ENCODE data around the gene TSPAN13.
A peak's percentile ranks its signal among the peaks of the same experiment; 100 is the strongest.

TSPAN13 gene

GRCh38 chr7:16812542-16813231, 59.1 kb downstream of the TSPAN13 start:
- no peak for DNase-seq

DNA sequence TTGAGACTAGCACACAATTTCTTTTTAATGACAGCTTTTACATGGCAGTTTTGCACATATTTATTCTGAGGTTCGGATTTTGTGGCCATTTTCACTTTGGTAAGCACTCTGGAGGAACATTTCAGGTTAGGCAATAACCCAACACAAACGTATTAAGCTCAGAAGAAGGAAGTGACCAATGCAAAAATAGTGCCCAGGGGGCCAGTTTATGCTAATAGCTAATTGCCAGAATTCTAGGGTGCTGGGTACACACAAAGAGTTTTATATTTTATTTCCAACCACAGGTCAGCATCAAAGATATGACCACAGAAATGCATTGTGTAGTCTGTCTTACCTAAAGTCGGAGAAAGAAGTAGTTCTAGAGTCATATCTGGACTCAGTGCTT, 59.7 kb downstream of the TSPAN13 start:
- no peak for DNase-seq

DNA sequence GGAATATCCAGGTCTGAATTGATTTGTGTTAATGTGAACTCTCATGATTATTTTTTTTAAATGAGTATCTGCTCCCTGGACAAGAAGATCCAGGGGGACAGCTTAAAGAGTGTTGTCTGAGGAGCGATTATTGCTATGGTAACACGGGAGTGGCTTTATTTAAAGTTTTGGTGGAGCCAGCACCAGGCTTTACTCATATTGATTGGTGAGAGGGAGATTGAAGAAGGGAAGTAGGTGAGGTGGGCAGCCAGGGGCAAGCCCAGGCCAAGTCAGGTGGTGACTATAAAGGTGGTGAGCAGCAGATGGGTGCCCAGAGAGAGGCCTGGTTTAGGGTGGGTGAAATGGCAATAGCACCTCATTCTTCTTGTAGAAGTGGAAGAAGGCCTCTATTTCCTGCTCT, 61.4 kb downstream of the TSPAN13 start:
- DNase-seq = no peak

GRCh38 chr7:16816824-16817223, 63.3 kb downstream of the TSPAN13 start:
- DNase-seq = peak in 5 of 58 donors; percentile 2 to 62 (median 16)

DNA sequence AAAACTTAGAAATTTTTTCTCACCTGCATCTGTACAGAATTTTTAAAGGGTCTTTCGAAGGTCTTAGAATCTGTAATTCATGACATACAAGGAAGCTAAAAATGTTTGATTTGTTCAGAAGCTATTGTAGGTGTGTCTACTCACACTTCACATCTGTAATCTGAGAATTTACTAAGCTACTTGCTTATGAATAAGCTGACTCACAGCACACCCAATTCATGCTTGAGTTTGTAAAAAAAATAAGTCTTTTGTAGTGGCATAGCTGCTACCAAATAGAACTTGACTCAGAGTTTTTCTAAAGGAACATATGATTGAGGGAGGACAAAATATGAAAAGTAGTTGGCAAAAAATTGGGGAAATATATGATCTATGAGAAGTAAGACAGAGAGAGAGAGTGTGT, 64.0 kb downstream of the TSPAN13 start:
- DNase-seq = no peak

GRCh38 chr7:16818732-16819131, 65.2 kb downstream of the TSPAN13 start:
- no peak for DNase-seq

DNA sequence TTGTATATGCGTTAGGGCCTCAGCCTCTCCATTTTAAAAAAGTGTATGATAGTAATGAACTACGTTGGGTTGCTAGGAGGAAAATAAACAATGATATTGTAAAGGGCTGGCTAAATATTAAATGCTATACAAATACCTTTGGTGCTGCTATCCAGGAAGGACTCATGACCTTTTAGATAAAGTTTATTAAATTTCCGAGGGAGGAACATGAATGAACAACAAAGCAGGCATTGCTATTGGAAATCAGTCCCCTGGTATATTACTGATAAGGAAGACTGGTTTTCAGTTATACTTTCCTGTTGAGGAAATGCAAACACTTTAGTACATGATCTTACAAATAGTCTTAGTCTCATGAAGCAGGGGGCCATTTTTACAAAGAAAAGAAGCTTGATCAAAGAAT, 68.5 kb downstream of the TSPAN13 start:
- DNase-seq = no peak

DNA sequence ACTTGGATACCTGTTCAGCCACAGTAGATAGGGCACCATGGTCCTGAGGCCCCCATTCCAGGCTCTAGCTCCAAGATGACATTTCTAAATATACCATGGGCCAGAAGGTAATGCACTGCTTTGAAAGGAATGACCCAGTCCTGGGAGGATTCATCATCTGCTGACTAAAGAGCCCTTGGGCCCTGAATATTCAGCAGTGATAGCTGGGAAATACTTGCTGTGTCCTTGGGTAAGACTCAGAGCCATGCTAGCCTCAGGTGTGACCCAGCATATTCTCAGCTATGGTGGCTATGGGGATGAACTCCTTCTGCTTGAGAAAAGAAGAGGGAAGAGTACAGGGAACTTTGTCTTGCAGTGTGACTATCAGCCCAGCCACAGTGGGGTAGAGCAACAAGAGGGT, 72.5 kb downstream of the TSPAN13 start:
- no peak for DNase-seq

GRCh38 chr7:16833373-16833772, 79.8 kb downstream of the TSPAN13 start:
- DNase-seq = no peak
